K562 (cell line): ENCODE data around the gene RNF187. TPM values are rescaled to one million over a fixed set of nuclear protein-coding genes. Genes with fewer than 3 reads are reported as not detected.

Experiments
- ARID1B ChIP-seq: fragments of 450-650 bp; IDR thresholded peaks from 2 replicates; pipeline ENCODE4 v1.6.1; 2016; ENCODE audit warnings: antibody characterized with exemption, mild to moderate bottlenecking, inconsistent platforms
- CBFA2T2 ChIP-seq: fragments of 450-650 bp; conservative IDR thresholded peaks from 2 replicates; pipeline ENCODE4 v1.6.1; 2017; ENCODE audit warnings: mild to moderate bottlenecking
- CBFA2T3 ChIP-seq: fragments of 450-650 bp; IDR thresholded peaks from 2 replicates; pipeline ENCODE4 v1.6.1; 2017
- CHD4 ChIP-seq: fragments of 200-600 bp; sonication (generic); IDR thresholded peaks from 3 replicates; pipeline ENCODE4 v1.6.1; 2012; ENCODE audit warnings: low read depth, mild to moderate bottlenecking, mixed read lengths, low read length, inconsistent platforms; ENCODE audit not compliant: insufficient read depth, insufficient replicate concordance, poor library complexity, severe bottlenecking
- EWSR1 ChIP-seq: fragments of 450-650 bp; IDR thresholded peaks from 2 replicates; pipeline ENCODE4 v1.6.1; 2018; ENCODE audit warnings: borderline replicate concordance, mild to moderate bottlenecking, low read depth, moderate library complexity; ENCODE audit not compliant: partially characterized antibody
- KDM1A ChIP-seq, 2 experiments: fragments of 450-650 bp; IDR thresholded peaks; 2 replicates each; pipeline ENCODE4 v1.6.1; 2016; ENCODE audit warnings: mild to moderate bottlenecking in 2 of 2
- MYBL2 ChIP-seq, 2 experiments: fragments of 450-650 bp in 1 of 2; sonication (generic) in 1 of 2; formaldehyde crosslinking in 1 of 2; IDR thresholded peaks; 2 replicates each; pipeline versions ENCODE4 v1.6.1 to v1.8.1; 2017 to 2022; ENCODE audit warnings: borderline replicate concordance in 1 of 2, inconsistent platforms in 1 of 2, low read depth in 1 of 2, mild to moderate bottlenecking in 1 of 2, missing genetic modification reagents in 1 of 2, moderate library complexity in 1 of 2
- NR2C1 ChIP-seq, 2 experiments: fragments of 450-650 bp; IDR thresholded peaks; 2 replicates each; pipeline ENCODE4 v1.6.1; 2017; ENCODE audit warnings: mild to moderate bottlenecking in 2 of 2, antibody characterized with exemption in 1 of 2, inconsistent platforms in 1 of 2, missing compliant biosample characterization in 1 of 2, missing genetic modification characterization in 1 of 2
- NR2C2 ChIP-seq, 2 experiments: fragments of 200-800 bp in 1 of 2; sonication (Bioruptor generic) in 1 of 2; sonication (generic) in 1 of 2; formaldehyde crosslinking in 1 of 2; IDR thresholded peaks; 2 replicates each; pipeline versions ENCODE4 v1.6.1 to v1.8.0; 2016 to 2022; ENCODE audit warnings: mild to moderate bottlenecking in 1 of 2, missing compliant biosample characterization in 1 of 2, missing genetic modification characterization in 1 of 2, missing genetic modification reagents in 1 of 2
- RBBP5 ChIP-seq: fragments of 200-600 bp; sonication (generic); IDR thresholded peaks from 2 replicates; pipeline ENCODE4 v1.6.1; 2012; ENCODE audit warnings: borderline replicate concordance, mild to moderate bottlenecking, low read length, control low read depth, inconsistent platforms; ENCODE audit not compliant: insufficient read depth, poor library complexity, severe bottlenecking
- RHOXF2B ChIP-seq: fragments of 250-450 bp; sonication (Bioruptor Pico); conservative IDR thresholded peaks from 2 replicates; pipeline ENCODE4 v1.5.1; 2021
- SMARCA4 ChIP-seq: fragments of 450-650 bp; IDR thresholded peaks from 2 replicates; pipeline ENCODE4 v1.6.1; 2016
- SMARCE1 ChIP-seq: fragments of 450-650 bp; IDR thresholded peaks from 2 replicates; pipeline ENCODE4 v1.7.1; 2016; ENCODE audit warnings: mild to moderate bottlenecking
- polyA plus RNA-seq, 8 experiments: library from polyadenylated mRNA; depleted of rRNA in 4 of 8; stranded (reverse) in 5 of 8; unstranded in 3 of 8; fragments of >200 nt; fragmentation: Nextera tagmentation in 2 of 8; fragmentation: Illumina TruSeq in 1 of 8; extraction: Ambion mirVana in 2 of 8; extraction: Trizol in 1 of 8; gene quantifications; 2 replicates each; pipeline versions ENCODE4 v1.2.1 to v1.2.3, GENCODE V29; 2011 to 2014; ENCODE audit warnings: inconsistent platforms in 1 of 8, missing spikeins in 1 of 8
- total RNA-seq, 7 experiments: library from RNA; depleted of rRNA in 6 of 7; stranded (reverse); fragments of >200 nt in 6 of 7; fragmentation: Illumina TruSeq in 2 of 7; extraction: Trizol in 2 of 7; gene quantifications; 2 replicates each; pipeline versions ENCODE4 v1.2.1 to v1.2.3, GENCODE V29; 2011 to 2021; ENCODE audit warnings: low replicate concordance in 1 of 7
- TF ChIP-seq, protein P1 (sequence below): fragments of 250-450 bp; sonication (Bioruptor Pico); IDR thresholded peaks from 2 replicates; pipeline ENCODE4 v1.5.0; 2022; ENCODE audit warnings: mild to moderate bottlenecking
- TF ChIP-seq, protein P2 (sequence below): fragments of 200-400 bp; formaldehyde crosslinking; IDR thresholded peaks from 2 replicates; pipeline ENCODE4 v1.6.1; 2017; ENCODE audit warnings: mild to moderate bottlenecking, low read depth, low read length, moderate library complexity
- TF ChIP-seq, protein P3 (sequence below): fragments of 250-450 bp; sonication (Bioruptor Pico); IDR thresholded peaks from 2 replicates; pipeline ENCODE4 v1.8.0; 2022; ENCODE audit warnings: inconsistent platforms, mild to moderate bottlenecking, moderate library complexity, borderline replicate concordance
- TF ChIP-seq, protein P4 (sequence below): fragments of 450-650 bp; IDR thresholded peaks from 2 replicates; pipeline ENCODE4 v1.6.1; 2017; ENCODE audit warnings: antibody characterized with exemption, mild to moderate bottlenecking

RNF187 gene
- total and polyA plus RNA-seq, 9 of the 15 experiments (the other 6 are each of a cell fraction or from before 2014, with no cell fraction given) = 2.3 to 119 (median 41.9) TPM

DNA sequence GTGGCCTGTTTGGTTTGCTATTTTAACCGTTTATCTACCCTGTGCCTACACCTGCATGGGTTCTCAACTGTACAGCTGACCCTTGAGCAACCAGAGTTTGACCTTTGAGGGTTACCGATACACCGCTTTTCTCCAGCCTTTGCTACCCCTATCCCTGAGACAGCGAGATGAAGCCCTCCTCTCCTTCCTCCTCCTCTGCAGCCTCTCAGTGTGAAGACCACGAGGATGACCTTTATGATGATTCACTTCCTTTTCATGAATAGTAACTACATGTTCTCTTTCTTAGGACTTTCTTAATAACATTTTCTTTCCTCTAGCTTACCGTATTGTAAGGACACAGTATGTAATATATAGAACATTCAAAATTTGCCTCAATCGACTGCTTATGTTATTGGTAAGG lies 14.5 kb upstream of the RNF187 start (continued):
- TF ChIP-seq, protein P1, sequence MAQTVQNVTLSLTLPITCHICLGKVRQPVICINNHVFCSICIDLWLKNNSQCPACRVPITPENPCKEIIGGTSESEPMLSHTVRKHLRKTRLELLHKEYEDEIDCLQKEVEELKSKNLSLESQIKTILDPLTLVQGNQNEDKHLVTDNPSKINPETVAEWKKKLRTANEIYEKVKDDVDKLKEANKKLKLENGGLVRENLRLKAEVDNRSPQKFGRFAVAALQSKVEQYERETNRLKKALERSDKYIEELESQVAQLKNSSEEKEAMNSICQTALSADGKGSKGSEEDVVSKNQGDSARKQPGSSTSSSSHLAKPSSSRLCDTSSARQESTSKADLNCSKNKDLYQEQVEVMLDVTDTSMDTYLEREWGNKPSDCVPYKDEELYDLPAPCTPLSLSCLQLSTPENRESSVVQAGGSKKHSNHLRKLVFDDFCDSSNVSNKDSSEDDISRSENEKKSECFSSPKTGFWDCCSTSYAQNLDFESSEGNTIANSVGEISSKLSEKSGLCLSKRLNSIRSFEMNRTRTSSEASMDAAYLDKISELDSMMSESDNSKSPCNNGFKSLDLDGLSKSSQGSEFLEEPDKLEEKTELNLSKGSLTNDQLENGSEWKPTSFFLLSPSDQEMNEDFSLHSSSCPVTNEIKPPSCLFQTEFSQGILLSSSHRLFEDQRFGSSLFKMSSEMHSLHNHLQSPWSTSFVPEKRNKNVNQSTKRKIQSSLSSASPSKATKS (CRISPR knock-in tag) = no peak
- TF ChIP-seq, protein P2, sequence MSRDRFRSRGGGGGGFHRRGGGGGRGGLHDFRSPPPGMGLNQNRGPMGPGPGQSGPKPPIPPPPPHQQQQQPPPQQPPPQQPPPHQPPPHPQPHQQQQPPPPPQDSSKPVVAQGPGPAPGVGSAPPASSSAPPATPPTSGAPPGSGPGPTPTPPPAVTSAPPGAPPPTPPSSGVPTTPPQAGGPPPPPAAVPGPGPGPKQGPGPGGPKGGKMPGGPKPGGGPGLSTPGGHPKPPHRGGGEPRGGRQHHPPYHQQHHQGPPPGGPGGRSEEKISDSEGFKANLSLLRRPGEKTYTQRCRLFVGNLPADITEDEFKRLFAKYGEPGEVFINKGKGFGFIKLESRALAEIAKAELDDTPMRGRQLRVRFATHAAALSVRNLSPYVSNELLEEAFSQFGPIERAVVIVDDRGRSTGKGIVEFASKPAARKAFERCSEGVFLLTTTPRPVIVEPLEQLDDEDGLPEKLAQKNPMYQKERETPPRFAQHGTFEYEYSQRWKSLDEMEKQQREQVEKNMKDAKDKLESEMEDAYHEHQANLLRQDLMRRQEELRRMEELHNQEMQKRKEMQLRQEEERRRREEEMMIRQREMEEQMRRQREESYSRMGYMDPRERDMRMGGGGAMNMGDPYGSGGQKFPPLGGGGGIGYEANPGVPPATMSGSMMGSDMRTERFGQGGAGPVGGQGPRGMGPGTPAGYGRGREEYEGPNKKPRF = no peak
- TF ChIP-seq ARID1B (peak; percentile 21; the same call in 1 of the 2 replicates), EWSR1 (no peak), RBBP5 (no peak), NR2C1 (IDR thresholded peaks at IDR 0.05) (0 out of 2 replicates have a peak, but pooled peaks have one; percentile 44), NR2C1 (tag; IDR thresholded peaks at IDR 0.05) (no peak), KDM1A (IDR thresholded peaks at IDR 0.05) (peak in 1 of 2 experiments; percentile 32; a peak in 1 of 4 replicates), SMARCA4 (0 out of 2 replicates have a peak, but pooled peaks have one; percentile 33), RHOXF2B (CRISPR knock-in tag) (no peak), CHD4 (no peak), NR2C2 (CRISPR knock-in tag; IDR thresholded peaks at IDR 0.05) (no peak), NR2C2 (tag; IDR thresholded peaks at IDR 0.05) (0 out of 2 replicates have a peak, but pooled peaks have one; percentile 33), SMARCE1 (0 out of 2 replicates have a peak, but pooled peaks have one; percentile 16), CBFA2T3 (peak; percentile 42), CBFA2T2 (peak; percentile 30), MYBL2 (IDR thresholded peaks at IDR 0.05; ENCODE audit: low read depth) (no peak), MYBL2 (CRISPR knock-in tag; IDR thresholded peaks at IDR 0.05; ENCODE audit: borderline replicate concordance) (no peak)
- TF ChIP-seq, protein P3, sequence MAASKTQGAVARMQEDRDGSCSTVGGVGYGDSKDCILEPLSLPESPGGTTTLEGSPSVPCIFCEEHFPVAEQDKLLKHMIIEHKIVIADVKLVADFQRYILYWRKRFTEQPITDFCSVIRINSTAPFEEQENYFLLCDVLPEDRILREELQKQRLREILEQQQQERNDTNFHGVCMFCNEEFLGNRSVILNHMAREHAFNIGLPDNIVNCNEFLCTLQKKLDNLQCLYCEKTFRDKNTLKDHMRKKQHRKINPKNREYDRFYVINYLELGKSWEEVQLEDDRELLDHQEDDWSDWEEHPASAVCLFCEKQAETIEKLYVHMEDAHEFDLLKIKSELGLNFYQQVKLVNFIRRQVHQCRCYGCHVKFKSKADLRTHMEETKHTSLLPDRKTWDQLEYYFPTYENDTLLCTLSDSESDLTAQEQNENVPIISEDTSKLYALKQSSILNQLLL = no peak
- TF ChIP-seq, protein P4, sequence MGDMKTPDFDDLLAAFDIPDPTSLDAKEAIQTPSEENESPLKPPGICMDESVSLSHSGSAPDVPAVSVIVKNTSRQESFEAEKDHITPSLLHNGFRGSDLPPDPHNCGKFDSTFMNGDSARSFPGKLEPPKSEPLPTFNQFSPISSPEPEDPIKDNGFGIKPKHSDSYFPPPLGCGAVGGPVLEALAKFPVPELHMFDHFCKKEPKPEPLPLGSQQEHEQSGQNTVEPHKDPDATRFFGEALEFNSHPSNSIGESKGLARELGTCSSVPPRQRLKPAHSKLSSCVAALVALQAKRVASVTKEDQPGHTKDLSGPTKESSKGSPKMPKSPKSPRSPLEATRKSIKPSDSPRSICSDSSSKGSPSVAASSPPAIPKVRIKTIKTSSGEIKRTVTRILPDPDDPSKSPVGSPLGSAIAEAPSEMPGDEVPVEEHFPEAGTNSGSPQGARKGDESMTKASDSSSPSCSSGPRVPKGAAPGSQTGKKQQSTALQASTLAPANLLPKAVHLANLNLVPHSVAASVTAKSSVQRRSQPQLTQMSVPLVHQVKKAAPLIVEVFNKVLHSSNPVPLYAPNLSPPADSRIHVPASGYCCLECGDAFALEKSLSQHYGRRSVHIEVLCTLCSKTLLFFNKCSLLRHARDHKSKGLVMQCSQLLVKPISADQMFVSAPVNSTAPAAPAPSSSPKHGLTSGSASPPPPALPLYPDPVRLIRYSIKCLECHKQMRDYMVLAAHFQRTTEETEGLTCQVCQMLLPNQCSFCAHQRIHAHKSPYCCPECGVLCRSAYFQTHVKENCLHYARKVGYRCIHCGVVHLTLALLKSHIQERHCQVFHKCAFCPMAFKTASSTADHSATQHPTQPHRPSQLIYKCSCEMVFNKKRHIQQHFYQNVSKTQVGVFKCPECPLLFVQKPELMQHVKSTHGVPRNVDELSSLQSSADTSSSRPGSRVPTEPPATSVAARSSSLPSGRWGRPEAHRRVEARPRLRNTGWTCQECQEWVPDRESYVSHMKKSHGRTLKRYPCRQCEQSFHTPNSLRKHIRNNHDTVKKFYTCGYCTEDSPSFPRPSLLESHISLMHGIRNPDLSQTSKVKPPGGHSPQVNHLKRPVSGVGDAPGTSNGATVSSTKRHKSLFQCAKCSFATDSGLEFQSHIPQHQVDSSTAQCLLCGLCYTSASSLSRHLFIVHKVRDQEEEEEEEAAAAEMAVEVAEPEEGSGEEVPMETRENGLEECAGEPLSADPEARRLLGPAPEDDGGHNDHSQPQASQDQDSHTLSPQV = peak; percentile 29; the same call in 1 of the 2 replicates
